Measurements from ENCODE around the gene HDAC11.

HDAC11 gene

GRCh38 chr3:13545952-13546454, 65.9 kb downstream of the HDAC11 start:
- no peak for DNase-seq

DNA sequence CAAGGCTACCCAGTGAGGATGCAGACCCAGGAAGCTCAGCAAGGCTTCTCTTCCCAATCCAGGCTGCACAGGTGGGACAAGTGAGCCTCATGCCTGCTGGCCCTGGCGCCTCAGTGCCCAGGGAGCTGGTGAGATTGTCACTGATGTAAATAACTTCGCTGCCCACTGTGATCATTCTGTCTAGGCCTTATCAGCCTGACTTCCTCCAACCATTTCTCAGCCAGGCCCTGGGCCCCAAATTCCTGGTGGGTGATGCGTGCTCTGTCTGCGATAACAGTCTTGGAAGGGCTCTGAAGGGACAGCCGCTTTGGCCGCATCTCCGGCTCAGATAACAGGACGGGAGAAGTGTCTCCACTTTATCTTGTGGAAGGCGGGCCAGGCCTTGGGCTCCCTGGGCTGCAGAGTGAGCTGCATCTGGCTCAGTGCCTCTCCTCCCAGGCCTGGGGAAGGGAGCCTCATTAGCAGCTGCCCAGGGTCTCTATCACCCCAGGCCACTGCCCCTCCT, 66.6 kb downstream of the HDAC11 start:
- no peak for DNase-seq

GRCh38 chr3:13547591-13548371, 67.7 kb downstream of the HDAC11 start:
- DNase-seq = no peak

DNA sequence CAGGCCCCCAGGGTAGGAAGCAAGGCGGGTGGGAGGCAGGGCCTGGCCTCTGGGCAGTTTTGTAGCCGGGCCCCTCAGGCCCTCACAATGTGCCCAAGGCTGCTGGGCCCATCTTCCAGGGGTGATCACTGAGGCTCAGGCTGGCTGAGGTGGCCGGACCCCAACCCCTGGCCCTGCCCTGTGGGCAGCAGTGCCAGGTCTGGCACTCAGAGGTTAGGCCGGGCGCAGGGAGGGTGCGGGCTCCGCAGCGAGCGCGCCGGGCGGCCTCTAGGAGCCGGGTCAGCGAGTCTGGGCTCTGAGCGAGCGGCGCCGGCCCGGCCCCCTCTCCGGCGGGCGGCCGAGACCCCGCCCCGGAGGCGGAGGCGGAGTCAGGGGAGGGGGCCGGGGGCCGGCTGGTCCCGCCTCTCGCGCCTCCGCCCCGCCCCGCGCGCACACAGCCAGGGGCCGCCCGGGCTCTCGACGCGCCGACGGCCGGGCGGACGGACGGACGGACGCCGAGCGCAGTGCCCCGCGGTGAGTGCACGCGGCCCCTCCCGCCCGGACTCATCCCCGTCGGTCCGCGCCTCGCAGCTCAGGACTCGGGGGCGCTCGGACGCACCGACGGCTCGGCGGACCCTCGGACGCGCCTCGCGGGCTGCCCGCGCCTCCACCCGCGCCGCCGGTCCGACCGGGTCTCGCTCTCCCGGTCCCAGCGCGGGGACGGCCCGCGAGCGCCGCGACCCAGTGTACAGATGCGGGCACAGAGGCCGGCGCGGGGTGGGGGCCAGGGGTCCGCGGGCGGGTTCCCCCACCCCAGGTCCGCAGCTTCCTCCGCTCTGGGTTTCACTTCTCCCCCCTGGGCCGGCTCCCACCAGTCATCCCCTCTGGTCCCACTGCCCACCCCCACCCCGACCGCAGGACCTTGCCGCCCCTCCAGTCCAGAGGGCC, 68.9 kb downstream of the HDAC11 start, which contains the start of gene FBLN2:
Gene FBLN2, plus strand, starts transcription at position 430 of the 927 bp plus-strand sequence. CDS start 21,231 bp downstream, outside the sequence.
- no peak for DNase-seq

DNA sequence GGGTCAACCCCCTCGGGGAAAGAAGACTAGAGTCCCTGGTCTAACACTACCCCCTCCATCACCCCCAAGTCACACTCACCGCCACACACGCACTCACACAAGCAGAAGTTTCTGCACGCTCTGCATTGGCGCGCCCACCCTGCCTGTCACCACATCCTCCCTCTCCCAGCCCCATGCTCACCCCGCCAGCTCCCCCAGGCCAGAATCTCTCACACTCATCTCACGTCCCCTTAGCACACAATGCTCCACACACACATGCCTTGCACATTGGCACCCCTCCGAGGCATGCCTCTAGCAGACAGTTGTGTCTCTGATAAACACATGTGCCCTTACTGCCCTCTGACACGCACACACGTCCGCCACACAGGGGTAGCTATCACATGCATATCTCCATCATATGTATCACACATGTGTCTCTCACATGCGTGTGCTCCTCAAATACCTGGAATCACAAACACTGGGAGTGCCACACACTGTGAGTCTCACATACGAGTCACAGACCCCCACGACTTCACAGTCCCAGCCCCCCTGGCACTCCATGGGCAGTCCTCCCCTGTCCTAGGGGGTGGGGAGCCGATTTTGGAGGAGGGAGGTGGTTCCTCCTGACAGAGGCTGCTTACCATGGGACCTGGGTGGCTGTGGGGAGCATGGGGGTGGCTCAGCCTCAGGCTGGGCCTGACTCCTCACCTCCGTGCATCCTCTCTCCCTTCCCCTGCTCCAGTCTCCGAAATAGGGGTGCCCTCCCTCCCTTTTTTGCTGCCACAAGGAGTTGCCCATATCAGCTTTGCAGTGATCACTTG, 69.7 kb downstream of the HDAC11 start:
- no peak for DNase-seq

DNA sequence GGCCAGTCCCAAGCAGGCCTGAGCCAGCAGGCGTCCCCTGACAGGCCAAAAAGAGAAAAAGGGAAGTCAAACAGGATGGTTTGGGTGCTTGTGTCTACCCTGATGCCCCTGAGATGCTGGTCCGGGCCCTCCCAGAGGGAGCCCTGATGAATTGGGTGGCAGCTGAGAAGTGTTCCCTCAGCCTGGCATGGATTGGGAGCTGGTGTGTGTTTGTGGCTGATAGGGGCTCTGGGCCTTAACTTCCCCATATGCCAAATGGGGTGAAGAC, 70.3 kb downstream of the HDAC11 start:
- no peak for DNase-seq

DNA sequence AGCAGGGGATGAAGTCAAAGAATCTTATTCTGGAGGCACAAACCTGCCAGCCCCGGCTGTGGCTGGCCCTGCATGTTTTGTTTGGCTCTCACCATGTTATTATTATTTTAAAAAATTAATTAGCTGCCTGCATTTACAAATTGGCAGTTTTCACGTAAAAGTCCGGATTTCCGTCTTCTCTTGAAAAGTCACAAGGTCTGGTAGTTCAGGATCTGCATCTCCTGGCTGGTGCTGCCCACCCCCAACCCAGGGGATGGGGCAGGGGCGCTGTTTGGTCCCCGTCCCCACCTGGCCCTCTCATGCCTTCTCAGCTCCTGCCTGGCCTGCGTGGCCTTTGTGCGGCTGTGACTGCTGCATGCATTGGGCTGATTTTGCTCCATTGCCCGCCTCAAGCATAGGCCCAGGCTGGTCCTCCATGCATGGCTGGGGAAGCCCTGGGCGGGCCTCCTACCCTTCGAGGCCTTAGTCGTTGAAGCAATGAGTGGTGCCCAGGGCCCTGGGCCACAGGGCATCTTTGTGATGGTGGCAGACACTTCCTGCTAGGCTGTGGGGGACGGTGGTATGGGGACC, 70.8 kb downstream of the HDAC11 start:
- no peak for DNase-seq

- DNase-seq = no peak
Observed at GRCh38 chr3:13552857-13553652, 72.9 kb downstream of the HDAC11 start.

DNA sequence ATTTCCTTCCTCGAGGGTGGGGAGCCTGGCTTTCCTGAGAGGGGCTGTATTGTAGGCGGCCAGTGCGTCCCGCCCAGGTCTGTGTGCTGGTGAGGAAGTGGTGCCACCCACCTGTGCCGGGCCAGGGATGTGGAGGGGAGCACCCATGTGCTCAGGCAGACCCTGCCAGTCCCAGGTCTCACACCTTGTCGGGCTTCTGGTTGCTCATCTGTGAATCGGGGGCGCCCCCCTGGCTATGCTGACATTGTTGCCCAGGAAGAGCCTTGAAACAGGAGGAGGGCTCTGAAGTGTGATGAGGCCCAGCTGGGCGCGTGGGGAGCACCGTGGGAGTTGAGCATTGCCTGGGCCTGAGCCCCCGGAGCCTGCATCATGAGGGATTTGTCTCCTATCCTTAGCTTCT, 73.6 kb downstream of the HDAC11 start:
- DNase-seq = no peak

GRCh38 chr3:13555753-13556152, 75.6 kb downstream of the HDAC11 start:
- no peak for DNase-seq

Data from NCI-H1436 treated with DMSO at 0.1 percent for 48 hours (cell line).